HG03039 (cell line): ENCODE measurements around the gene ATP2A1.
"Not testable (repeated sequence)": the region's sequence is repeated elsewhere in the genome, so short reads cannot be mapped to it uniquely, and the experiment has no call there.

Experiments
- ATAC-seq: cut with Tn5 transposase; IDR thresholded peaks from one replicate; pipeline ENCODE4 v1.9.1; 2021; ENCODE audit warnings: mild to moderate bottlenecking, moderate library complexity; ENCODE audit not compliant: unreplicated experiment

ATP2A1 gene

GRCh38 chr16:28880955-28881354 is 2.7 kb downstream of the ATP2A1 start:
- no peak for ATAC-seq

GRCh38 chr16:28881565-28881964 is 3.3 kb downstream of the ATP2A1 start:
- ATAC-seq: not testable (repeated sequence)

GRCh38 chr16:28882551-28883160 is 4.4 kb downstream of the ATP2A1 start:
- ATAC-seq: no peak

GRCh38 chr16:28883221-28883996 is 5.1 kb downstream of the ATP2A1 start:
- no peak for ATAC-seq

GRCh38 chr16:28884045-28884444 is 5.8 kb downstream of the ATP2A1 start:
- ATAC-seq: no peak

- no peak for ATAC-seq
Measured at GRCh38 chr16:28886945-28887344, 8.7 kb downstream of the ATP2A1 start.

GRCh38 chr16:28890355-28890754 is 12.1 kb downstream of the ATP2A1 start:
- not testable (repeated sequence) for ATAC-seq

GRCh38 chr16:28891964-28892890 is 13.9 kb downstream of the ATP2A1 start:
- ATAC-seq: no peak

GRCh38 chr16:28893291-28893690 is 15.0 kb downstream of the ATP2A1 start:
- ATAC-seq: no peak

GRCh38 chr16:28895609-28896008 is 17.3 kb downstream of the ATP2A1 start:
- ATAC-seq: no peak

GRCh38 chr16:28897826-28898225 is 19.5 kb downstream of the ATP2A1 start:
- no peak for ATAC-seq

- ATAC-seq: no peak
Measured at GRCh38 chr16:28898266-28898665, 20.0 kb downstream of the ATP2A1 start.

GRCh38 chr16:28898942-28899341 is 20.7 kb downstream of the ATP2A1 start:
- ATAC-seq: no peak

- ATAC-seq: no peak
Measured at GRCh38 chr16:28899882-28900590, 21.7 kb downstream of the ATP2A1 start.

GRCh38 chr16:28900601-28901000 is 22.3 kb downstream of the ATP2A1 start:
- no peak for ATAC-seq

- no peak for ATAC-seq
Measured at GRCh38 chr16:28901862-28902261, 23.6 kb downstream of the ATP2A1 start.

- no peak for ATAC-seq
Measured at GRCh38 chr16:28902909-28903308, 24.6 kb downstream of the ATP2A1 start.

- ATAC-seq: no peak
Measured at GRCh38 chr16:28903344-28904042, 25.2 kb downstream of the ATP2A1 start.

GRCh38 chr16:28904363-28904762 is 26.1 kb downstream of the ATP2A1 start:
- no peak for ATAC-seq

GRCh38 chr16:28904828-28905227 is 26.5 kb downstream of the ATP2A1 start:
- ATAC-seq: no peak
